ENCODE measurements around the gene SH3PXD2B.
"Not testable (repeated sequence)": the region's sequence is repeated elsewhere in the genome, so short reads cannot be mapped to it uniquely, and the experiment has no call there.

Gene SH3PXD2B

GRCh38 chr5:172334641-172335040 is 119.7 kb downstream of the SH3PXD2B start:
- no peak for DNase-seq

- DNase-seq = no peak
Observed at GRCh38 chr5:172334196-172334595, 120.1 kb downstream of the SH3PXD2B start.

GRCh38 chr5:172326901-172327300 is 127.4 kb downstream of the SH3PXD2B start:
- not testable (repeated sequence) for DNase-seq

- DNase-seq = no peak
Observed at GRCh38 chr5:172325452-172325851, 128.9 kb downstream of the SH3PXD2B start.

GRCh38 chr5:172322028-172322965 is 132.0 kb downstream of the SH3PXD2B start:
- no peak for DNase-seq

- DNase-seq = no peak
Observed at GRCh38 chr5:172321593-172321992, 132.7 kb downstream of the SH3PXD2B start.

- no peak for DNase-seq
Observed at GRCh38 chr5:172319708-172320441, 134.4 kb downstream of the SH3PXD2B start.

GRCh38 chr5:172315587-172316493 is 138.5 kb downstream of the SH3PXD2B start:
- DNase-seq = no peak

GRCh38 chr5:172313915-172314314 is 140.4 kb downstream of the SH3PXD2B start:
- no peak for DNase-seq

GRCh38 chr5:172312286-172312685 is 142.0 kb downstream of the SH3PXD2B start:
- no peak for DNase-seq

GRCh38 chr5:172311605-172312004 is 142.7 kb downstream of the SH3PXD2B start:
- no peak for DNase-seq

- no peak for DNase-seq
Observed at GRCh38 chr5:172311026-172311425, 143.3 kb downstream of the SH3PXD2B start.

GRCh38 chr5:172305380-172305779 is 148.9 kb downstream of the SH3PXD2B start:
- DNase-seq = no peak

GRCh38 chr5:172303572-172304335 is 150.6 kb downstream of the SH3PXD2B start:
- DNase-seq = no peak

GRCh38 chr5:172303162-172303561 is 151.2 kb downstream of the SH3PXD2B start:
- no peak for DNase-seq

GRCh38 chr5:172302047-172302710 is 152.1 kb downstream of the SH3PXD2B start:
- no peak for DNase-seq

GRCh38 chr5:172299916-172300439 is 154.3 kb downstream of the SH3PXD2B start:
- no peak for DNase-seq

GRCh38 chr5:172294831-172295230 is 159.5 kb downstream of the SH3PXD2B start:
- DNase-seq = no peak

- no peak for DNase-seq
Observed at GRCh38 chr5:172293745-172294342, 160.5 kb downstream of the SH3PXD2B start.

GRCh38 chr5:172293054-172293744 is 161.1 kb downstream of the SH3PXD2B start:
- DNase-seq = peak; percentile 47 to 51

Measured in activated CD4-positive, alpha-beta T cell treated with anti-CD3 and anti-CD28 coated beads, Interleukin-2, amount 50 U/mL, for 4 hours (primary cell).